A549 treated with Hydrocortisone at 1 μM for 4 hours (cell line): ENCODE measurements around the gene EIF4H. TPM values are rescaled to one million over a fixed set of nuclear protein-coding genes. Genes with fewer than 3 reads are reported as not detected.

Source experiments
- total RNA-seq: library from RNA; stranded (reverse); fragments of 200-300 nt; extraction: Qiagen RNA extraction; gene quantifications from 5 replicates; pipeline ENCODE4 v1.2.3, GENCODE V29; 2022

EIF4H gene
- total RNA-seq, result 295 to 366 TPM (median 300 TPM) in 5 replicates

DNA sequence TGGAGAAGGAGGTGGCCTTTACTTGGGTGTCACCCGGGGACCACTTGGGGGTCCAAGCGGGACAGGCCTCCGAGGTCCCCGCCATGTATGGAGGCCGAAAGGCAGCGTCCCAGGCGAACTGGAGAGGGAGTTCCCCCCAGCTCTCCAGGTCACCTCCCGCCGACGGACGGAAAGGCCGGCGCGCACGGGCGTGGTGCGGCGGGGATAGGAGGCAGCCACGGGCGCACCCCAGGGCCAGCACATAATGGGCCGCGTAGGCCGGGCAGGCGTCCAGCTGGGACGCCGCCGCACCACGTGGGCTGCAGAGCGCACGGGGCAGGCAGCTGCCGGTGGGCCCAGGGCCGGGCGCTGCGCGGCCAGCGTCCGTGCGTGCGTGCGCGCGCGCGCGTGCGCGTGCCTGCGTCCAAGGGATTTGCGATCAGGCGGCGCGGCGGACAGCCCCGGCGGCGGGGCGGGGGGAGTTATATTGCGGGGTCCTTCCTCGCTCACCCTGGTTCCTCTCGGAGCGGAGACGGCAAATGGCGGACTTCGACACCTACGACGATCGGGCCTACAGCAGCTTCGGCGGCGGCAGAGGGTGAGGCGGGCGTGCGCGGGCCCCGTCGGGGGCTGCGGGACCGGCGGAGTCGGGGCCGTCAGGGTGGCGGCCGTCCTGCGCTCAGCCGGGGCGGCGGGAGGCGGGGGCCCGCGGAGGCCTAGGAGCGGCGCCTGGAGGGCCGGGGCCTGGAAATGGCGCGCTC lies at the start of gene EIF4H:
Gene EIF4H (plus strand): TSS at position 491 of the 740 bp plus-strand sequence. CDS start 28 bp downstream, at position 519.

Other genes with a start within 250 kb of the EIF4H start
- 0.07 to 0.23 TPM (median 0.10 TPM) in 5 replicates for gene ELN, start 146.2 kb upstream of the EIF4H start, total RNA-seq
- gene LIMK1, start 90.6 kb upstream of the EIF4H start, total RNA-seq, result 29.7 to 34.2 TPM (median 32.1 TPM) in 5 replicates
- gene LAT2, start 35.6 kb downstream of the EIF4H start, total RNA-seq, result 0.66 to 1.2 TPM (median 0.83 TPM) in 5 replicates
- gene RFC2, start 80.0 kb downstream of the EIF4H start, total RNA-seq, result 52.4 to 62.4 TPM (median 54.2 TPM) in 5 replicates
- 12.1 to 16.6 TPM (median 14.0 TPM) in 5 replicates for gene CLIP2, start 115.1 kb downstream of the EIF4H start, total RNA-seq